Measurements from ENCODE around the gene RBMS3. TPM values are rescaled to one million over a fixed set of nuclear protein-coding genes. Genes with fewer than 3 reads are reported as not detected.

RBMS3 gene
- total and polyA plus RNA-seq, 2 of the 8 experiments (the other 6 are each of a cell fraction or from before 2014, with no cell fraction given): 3.7 to 6.9 TPM

GRCh38 chr3:30026851-30027250, 746.0 kb downstream of the RBMS3 start:
- H3K9me3 ChIP-seq (ENCODE audit: insufficient read depth in 2 of 2, low read depth in 1 of 2, low read length in 1 of 2): no peaks in the 10 kb centered on the region
- H2BK120ac ChIP-seq (replicated peaks; ENCODE audit: low read depth, low read length): no peak overlapping the region
- no peak overlapping the region for H4K5ac ChIP-seq (ENCODE audit: insufficient read length, low read depth, low read length)
- no peak overlapping the region for H2AK5ac ChIP-seq (ENCODE audit: low read depth, low read length)
- no peaks in the 10 kb centered on the region for H3K23me2 ChIP-seq (ENCODE audit: low read depth, low read length)
- H2BK12ac ChIP-seq (ENCODE audit: low read depth, low read length): no peak overlapping the region
- no peak overlapping the region for H3K18ac ChIP-seq (ENCODE audit: extremely low read depth, low read length)
- DNase-seq (ENCODE audit: low read depth in 1 of 2, low spot score in 2 of 2) (no peak), FAIRE-seq (no peak)
- CTCF ChIA-PET (ENCODE audit: partially characterized antibody): interaction anchor here (0.9 to 1.1 kb wide), 2 partner anchors 165 to 172 kb away, joined by 3 read pairs; no protein-coding TSS in a partner anchor
- H3K4me1 ChIP-seq (replicated peaks in 1 of 4; ENCODE audit: control insufficient read depth in 3 of 4, insufficient read depth in 4 of 4, low read length in 3 of 4): no peaks in the 10 kb centered on the region
- no peak overlapping the region for H3K4me3 ChIP-seq (ENCODE audit: extremely low read depth in 1 of 4, insufficient read depth in 2 of 4, low read depth in 3 of 4, low read length in 4 of 4)
- H2BK15ac ChIP-seq (ENCODE audit: low read length): no peak overlapping the region
- no peaks in the 10 kb centered on the region for H3K79me2 ChIP-seq (ENCODE audit: control insufficient read depth in 1 of 2, insufficient read depth in 2 of 2, low read length in 2 of 2)
- no peak overlapping the region for H4K8ac ChIP-seq (ENCODE audit: extremely low read depth, insufficient read depth, low read length)
- 79% methylated on average over 1 of the region's 1 CpG; no CpG with 5 or more reads in 1 of the 2 experiments for WGBS, 2 experiments (ENCODE audit: extremely low coverage in 1 of 2, insufficient coverage in 1 of 2, insufficient read length in 1 of 2, insufficient replicate concordance in 2 of 2, low coverage in 1 of 2, low lambda C conversion rate in 2 of 2, missing lambda C conversion rate in 1 of 2)
- H3K27me3 ChIP-seq (replicated peaks in 1 of 4; ENCODE audit: control insufficient read depth in 3 of 4, extremely low read depth in 1 of 4, insufficient read depth in 3 of 4, low read length in 3 of 4): no peaks in the 10 kb centered on the region
- no peaks in the 10 kb centered on the region for H3K36me3 ChIP-seq (ENCODE audit: control insufficient read depth in 2 of 4, insufficient read depth in 4 of 4, low read length in 3 of 4)
- H3K27ac ChIP-seq (ENCODE audit: low read depth, low read length): no peak overlapping the region
- H3K56ac ChIP-seq (replicated peaks; ENCODE audit: insufficient read length, low read depth, low read length): no peak overlapping the region
- H3K14ac ChIP-seq (ENCODE audit: insufficient read length): no peak overlapping the region
- no peak overlapping the region for H2BK20ac ChIP-seq (ENCODE audit: low read length)
- H4K91ac ChIP-seq (replicated peaks; ENCODE audit: insufficient read length, low read length): no peak overlapping the region
- H3K4me2 ChIP-seq (ENCODE audit: insufficient read depth in 1 of 2, low read depth in 2 of 2, low read length in 2 of 2): no peak overlapping the region
- H3K23ac ChIP-seq (ENCODE audit: insufficient read length): no peak overlapping the region
- no peak overlapping the region for H2BK5ac ChIP-seq (ENCODE audit: low read depth, low read length)
- no peak overlapping the region for H3K4ac ChIP-seq (replicated peaks; ENCODE audit: insufficient read length, low read depth, low read length)
- H4K20me1 ChIP-seq (replicated peaks in 1 of 2; ENCODE audit: control insufficient read depth in 1 of 2, insufficient read depth in 2 of 2, low read length in 2 of 2): no peaks in the 10 kb centered on the region
- no peaks in the 10 kb centered on the region for H3K79me1 ChIP-seq (ENCODE audit: low read depth, low read length)
- POLR2A ChIA-PET (ENCODE audit: partially characterized antibody): no interaction called here
- no peak overlapping the region for H2AFZ ChIP-seq (ENCODE audit: low read length)
- no peak for TF ChIP-seq TAF1 (IDR thresholded peaks at IDR 0.05; ENCODE audit: low read depth, low read length)
- TF ChIP-seq CTBP2 (IDR thresholded peaks at IDR 0.05; ENCODE audit: borderline replicate concordance, insufficient read depth, insufficient read length, low read length): no peak
- H3K9ac ChIP-seq (replicated peaks in 1 of 4; ENCODE audit: extremely low read depth in 1 of 4, low read depth in 3 of 4, low read length in 3 of 4): no peak overlapping the region
